Stimulated activated CD8-positive, alpha-beta memory T cell treated with anti-CD3 and anti-CD28 coated beads, Interleukin-15, amount 100 ng/mL, for 24 hours (primary cell): ENCODE results near the gene ZNF618.

Source experiments
- DNase-seq: peaks from one replicate; pipeline ENCODE4 v3.0.0-alpha.2; 2020; ENCODE audit warnings: low read depth

Gene ZNF618

DNA sequence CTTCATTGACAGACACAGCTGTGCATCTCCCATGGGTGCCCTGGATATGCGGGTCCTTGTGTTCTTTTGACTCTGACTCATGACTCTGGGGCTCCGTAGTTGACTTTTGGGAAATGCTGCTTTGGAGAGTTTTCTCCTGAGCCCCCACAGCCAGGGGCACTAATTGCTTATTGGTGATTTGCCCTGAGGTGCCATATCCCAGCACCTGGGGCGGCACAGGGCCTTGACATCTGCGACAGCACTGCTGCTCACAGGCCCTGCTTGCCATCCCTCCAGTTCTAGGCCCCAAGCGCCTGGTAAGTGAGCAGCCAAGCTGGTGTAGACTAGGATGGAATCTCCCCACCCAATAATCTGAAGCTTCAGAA, 126.9 kb downstream of the ZNF618 start:
- DNase-seq: no peak

GRCh38 chr9:114003351-114003750, 127.2 kb downstream of the ZNF618 start:
- DNase-seq: no peak

DNA sequence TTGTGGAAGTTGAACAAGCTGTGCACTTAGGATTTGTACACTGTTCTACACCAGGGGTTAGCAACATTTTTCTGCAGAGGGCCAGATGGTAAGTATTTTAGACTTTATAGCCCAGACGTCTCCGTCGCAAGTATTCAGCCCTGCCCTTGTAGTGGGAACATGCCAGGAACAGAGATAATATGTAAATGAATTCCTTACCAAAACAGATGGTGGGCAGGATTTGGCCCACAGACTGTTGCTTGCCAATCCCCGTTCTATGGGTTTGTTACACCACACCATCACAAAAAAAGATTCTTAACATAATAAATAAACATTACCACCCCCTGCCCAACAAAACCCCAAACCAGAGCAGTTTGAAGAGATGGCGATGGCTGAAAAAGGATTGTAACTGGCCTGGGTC, 127.6 kb downstream of the ZNF618 start:
- DNase-seq: no peak

- DNase-seq: no peak
Measured at GRCh38 chr9:114004221-114004716, 128.2 kb downstream of the ZNF618 start.

DNA sequence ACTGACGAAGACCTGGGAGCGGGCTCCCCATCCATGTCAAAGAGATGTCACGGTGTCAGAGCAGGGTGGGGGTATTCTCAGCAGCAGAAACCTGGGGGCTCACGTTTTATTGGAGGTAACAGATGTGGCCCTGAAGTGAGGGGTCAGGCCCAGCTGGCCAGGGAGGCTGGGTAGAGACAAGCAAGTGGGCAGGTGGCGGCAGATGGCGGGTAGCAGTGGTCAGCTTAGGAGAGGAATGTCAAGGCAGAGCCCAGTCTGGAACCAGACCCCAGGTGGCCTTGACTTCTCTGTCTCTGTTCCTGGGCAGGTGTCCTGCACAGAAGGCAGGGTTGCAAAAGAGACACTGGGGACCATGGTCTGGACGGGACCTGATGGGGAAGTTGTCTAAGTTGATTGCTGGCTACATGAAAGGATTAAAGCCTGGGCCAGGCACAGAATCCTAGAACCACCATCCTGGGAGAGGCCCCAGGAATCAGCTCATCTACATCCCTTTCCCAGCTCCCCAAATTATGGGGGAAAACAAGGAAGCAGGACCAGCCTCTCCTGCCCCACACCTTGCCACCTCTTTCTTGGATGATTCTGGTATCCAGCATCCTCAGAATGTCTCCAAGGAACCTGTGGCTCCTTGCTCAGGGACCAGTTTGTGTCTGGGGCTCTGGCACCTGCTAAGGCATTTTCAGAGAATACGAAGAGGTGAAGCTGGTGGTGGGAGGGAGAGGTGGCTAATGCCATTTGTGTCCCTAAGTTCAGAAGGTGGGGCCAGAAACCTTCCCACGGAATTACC, 129.5 kb downstream of the ZNF618 start:
- no peak for DNase-seq

- no peak for DNase-seq
Measured at GRCh38 chr9:114006155-114006550, 130.0 kb downstream of the ZNF618 start.

DNA sequence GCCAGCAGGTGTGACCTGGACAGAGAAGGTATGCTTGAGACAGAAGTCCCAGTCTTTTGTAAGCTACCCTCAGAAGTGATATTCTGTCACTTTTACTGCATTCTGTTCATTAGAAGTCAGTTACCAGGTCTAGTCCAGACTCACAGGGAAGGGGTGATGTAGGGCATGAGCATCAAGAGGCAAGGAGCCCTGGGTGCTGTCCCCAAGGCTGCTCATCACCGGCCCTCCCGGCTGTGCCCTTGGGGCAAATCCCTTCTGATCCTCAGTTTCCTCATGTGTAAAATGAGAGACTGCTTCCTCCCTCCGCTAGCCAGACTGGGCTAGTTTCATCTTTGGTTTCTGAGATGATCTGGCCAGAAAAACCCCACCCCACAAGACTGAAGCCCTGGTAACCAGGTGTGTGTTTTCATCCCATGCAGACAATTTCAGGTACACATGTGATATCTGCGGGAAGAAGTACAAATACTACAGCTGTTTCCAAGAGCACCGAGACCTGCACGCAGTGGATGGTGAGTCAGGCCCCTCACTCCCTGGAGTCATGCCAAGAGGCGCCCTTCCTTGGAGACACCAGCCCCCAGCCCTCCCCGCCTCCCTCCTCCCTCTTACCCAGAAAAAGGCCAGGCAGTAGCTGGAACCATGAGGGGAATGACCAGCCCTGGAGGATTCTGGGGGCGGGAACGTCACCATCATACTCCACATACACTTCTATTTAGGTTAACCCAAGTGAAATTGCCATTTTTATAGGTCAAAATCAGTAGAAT, 131.0 kb downstream of the ZNF618 start:
- no peak for DNase-seq

DNA sequence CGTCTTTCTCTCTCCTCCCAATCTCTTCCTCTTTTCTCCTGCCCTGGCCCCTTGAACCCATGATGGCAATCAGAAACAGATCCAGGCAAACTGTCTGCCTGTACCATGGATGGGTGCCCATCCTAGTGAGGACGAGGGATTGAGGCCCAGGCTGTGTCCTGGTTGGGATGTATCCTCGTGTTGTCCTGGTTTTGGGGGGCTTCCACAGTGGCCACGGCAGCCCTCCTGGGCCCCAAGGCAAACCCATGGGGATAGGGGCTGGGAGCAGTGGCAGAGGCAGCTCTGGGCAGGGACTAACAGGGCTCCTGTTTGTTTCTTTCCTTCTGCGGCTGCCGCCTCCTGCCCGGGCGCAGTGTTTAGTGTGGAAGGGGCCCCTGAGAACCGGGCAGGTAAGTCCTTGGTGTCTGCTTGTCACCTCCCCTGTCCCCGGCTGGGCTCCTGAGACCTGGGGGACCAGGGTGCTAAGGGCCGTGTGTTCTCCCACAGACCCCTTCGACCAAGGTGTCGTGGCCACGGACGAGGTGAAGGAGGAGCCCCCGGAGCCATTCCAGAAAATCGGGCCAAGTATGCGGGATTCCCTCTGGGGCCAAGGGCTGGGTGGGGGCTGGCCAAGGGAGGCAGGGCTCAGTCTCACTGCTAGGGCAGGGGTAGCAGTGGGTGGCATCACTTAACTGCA, 132.0 kb downstream of the ZNF618 start:
- no peak for DNase-seq

GRCh38 chr9:114008667-114009410, 132.7 kb downstream of the ZNF618 start:
- DNase-seq: no peak

- DNase-seq: no peak
Measured at GRCh38 chr9:114011313-114011712, 135.2 kb downstream of the ZNF618 start.

- no peak for DNase-seq
Measured at GRCh38 chr9:114012126-114012525, 136.0 kb downstream of the ZNF618 start.

DNA sequence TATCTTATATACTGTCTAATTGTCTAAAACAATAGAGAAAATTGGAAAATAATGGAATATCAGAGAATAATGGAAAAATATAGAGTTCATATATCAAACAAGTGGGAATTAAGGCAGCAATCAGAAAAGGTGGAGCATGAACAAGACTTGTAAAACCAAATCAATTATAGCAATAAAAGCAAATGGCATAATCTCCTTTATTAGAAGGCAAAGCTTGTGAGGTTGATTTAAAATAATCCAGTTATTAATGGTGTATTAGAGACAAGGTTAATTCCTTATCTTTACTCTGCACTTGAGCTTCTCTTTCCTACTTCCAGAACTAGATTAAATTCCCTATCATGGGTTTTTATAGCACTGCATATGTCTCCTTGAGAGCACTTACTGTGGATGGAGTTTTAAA, 137.9 kb downstream of the ZNF618 start:
- DNase-seq: no peak

GRCh38 chr9:114015607-114016006, 139.5 kb downstream of the ZNF618 start:
- DNase-seq: no peak

DNA sequence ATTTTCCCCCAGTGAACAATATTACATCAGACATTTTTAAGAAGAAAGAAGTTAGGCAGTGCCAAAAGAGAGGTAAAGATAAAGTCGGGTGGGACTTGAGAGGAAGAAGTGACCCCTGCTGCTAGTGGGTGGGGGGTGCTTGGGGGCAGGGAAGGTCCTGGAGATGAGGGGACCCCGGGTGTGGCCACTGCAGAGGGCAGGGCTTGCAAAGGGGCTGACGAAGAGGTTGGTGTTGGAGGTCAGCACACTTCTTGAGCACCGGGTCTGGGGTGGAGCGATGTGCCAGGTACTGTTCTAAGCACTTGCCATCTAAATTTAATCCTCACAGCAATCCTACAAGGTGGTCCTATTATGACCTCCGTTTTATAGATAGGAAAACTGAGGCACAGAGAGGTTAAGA, 140.0 kb downstream of the ZNF618 start:
- DNase-seq: no peak

DNA sequence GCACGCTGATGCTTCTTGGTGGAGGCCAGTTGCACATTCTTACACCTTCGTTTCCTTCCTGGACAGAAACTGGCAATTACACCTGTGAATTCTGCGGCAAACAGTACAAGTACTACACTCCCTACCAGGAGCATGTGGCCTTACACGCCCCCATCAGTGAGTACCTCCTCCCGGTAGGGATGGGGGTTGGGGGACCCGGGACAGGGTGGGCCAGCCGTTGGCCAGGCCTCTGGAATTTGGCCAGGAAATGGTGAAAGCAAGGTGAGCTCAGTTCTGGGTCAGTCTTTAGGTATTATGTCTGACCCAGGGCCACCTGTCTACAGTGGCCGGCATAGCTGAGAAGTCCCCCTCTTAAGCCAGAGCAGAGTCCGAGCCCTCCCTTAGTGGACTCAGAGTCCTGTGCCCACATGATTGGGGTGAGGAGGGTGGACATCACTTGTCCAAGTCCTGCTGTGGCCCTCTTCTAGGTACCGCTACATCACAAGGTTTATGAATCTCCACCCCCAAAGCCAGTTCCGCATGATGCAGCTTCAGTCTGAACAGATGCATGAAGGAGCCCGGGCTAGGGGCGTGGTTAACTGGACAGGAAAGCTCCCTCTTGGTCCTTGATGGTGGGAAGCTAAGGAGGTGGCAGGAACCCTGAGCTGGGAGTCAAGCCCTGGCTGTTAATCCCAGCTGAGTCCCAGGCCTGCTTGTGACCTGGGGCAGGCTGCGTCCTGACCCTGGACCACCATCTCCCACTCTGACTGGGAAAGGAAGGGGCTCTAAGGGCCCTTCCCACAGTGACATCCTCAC, 140.7 kb downstream of the ZNF618 start:
- no peak for DNase-seq

- no peak for DNase-seq
Measured at GRCh38 chr9:114017741-114018715, 141.9 kb downstream of the ZNF618 start.

GRCh38 chr9:114021578-114021977, 145.5 kb downstream of the ZNF618 start:
- no peak for DNase-seq

- DNase-seq: no peak
Measured at GRCh38 chr9:114023961-114024360, 147.9 kb downstream of the ZNF618 start.

GRCh38 chr9:114025196-114025753, 149.2 kb downstream of the ZNF618 start:
- DNase-seq: no peak

DNA sequence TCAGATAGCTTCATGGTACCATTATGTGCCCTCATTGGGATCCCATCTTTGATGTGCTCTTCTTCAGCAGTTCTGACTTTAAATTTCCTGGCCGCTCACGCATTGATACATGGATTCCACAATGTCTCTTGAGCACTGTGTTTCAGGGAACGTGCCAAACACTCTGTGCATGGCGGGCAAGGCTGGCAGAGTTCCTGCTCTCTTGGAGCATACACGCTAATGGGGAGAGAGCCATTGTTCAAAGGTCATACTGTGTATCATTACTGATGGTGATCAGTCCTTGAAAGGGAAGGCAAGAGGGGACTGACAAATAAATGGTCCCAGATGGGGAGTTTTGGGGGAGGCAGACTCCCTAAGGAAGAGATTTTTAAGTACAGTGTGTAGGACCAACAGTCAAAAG, 149.7 kb downstream of the ZNF618 start:
- DNase-seq: no peak
